GM10266 (cell line): ENCODE measurements around the gene TTC39B.

Source experiments
- DNase-seq: peaks from one replicate; pipeline ENCODE4 v3.0.0; 2012; ENCODE audit errors: extremely low spot score
- TF ChIP-seq, protein P1 (sequence below): IDR thresholded peaks from 2 replicates; pipeline ENCODE4 v1.5.1; 2012; ENCODE audit warnings: mild to moderate bottlenecking, low read depth; ENCODE audit not compliant: control insufficient read depth, insufficient read depth; ENCODE audit errors: missing control alignments

TTC39B gene

GRCh38 chr9:15116130-15116580 is 190.9 kb downstream of the TTC39B start:
- DNase-seq: no peak
- TF ChIP-seq, protein P1, sequence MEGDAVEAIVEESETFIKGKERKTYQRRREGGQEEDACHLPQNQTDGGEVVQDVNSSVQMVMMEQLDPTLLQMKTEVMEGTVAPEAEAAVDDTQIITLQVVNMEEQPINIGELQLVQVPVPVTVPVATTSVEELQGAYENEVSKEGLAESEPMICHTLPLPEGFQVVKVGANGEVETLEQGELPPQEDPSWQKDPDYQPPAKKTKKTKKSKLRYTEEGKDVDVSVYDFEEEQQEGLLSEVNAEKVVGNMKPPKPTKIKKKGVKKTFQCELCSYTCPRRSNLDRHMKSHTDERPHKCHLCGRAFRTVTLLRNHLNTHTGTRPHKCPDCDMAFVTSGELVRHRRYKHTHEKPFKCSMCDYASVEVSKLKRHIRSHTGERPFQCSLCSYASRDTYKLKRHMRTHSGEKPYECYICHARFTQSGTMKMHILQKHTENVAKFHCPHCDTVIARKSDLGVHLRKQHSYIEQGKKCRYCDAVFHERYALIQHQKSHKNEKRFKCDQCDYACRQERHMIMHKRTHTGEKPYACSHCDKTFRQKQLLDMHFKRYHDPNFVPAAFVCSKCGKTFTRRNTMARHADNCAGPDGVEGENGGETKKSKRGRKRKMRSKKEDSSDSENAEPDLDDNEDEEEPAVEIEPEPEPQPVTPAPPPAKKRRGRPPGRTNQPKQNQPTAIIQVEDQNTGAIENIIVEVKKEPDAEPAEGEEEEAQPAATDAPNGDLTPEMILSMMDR: no peak

DNA sequence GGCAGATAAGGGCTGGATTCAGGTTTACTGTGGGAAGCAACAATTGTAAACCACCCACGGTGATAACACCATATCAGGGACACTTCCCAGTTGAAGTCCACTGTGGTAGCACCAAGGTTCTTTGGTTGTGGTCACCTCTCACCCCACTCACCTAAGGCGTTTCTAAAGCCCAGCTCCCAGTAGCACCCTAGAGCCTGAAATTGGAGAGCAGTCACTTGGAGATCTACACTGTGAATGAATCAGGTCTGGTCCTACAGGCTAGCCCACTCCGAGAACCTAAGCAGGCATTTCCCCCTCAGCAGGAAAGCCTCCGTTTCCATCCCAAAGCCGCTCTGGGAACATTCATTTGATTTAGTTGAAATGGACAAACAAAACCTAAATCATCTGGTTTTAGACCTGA is 191.3 kb downstream of the TTC39B start:
- DNase-seq: no peak
- TF ChIP-seq, protein P1: no peak

GRCh38 chr9:15115041-15115440 is 192.0 kb downstream of the TTC39B start:
- DNase-seq: no peak
- TF ChIP-seq, protein P1: no peak
